T-helper 22 cell (primary cell): ENCODE data around the gene IDE.
"Not testable (repeated sequence)": the region's sequence is repeated elsewhere in the genome, so short reads cannot be mapped to it uniquely, and the experiment has no call there.

Experiments
- DNase-seq: peaks from one replicate; pipeline ENCODE4 v3.0.0-alpha.2; 2020; ENCODE audit warnings: low read depth

The IDE gene

DNA sequence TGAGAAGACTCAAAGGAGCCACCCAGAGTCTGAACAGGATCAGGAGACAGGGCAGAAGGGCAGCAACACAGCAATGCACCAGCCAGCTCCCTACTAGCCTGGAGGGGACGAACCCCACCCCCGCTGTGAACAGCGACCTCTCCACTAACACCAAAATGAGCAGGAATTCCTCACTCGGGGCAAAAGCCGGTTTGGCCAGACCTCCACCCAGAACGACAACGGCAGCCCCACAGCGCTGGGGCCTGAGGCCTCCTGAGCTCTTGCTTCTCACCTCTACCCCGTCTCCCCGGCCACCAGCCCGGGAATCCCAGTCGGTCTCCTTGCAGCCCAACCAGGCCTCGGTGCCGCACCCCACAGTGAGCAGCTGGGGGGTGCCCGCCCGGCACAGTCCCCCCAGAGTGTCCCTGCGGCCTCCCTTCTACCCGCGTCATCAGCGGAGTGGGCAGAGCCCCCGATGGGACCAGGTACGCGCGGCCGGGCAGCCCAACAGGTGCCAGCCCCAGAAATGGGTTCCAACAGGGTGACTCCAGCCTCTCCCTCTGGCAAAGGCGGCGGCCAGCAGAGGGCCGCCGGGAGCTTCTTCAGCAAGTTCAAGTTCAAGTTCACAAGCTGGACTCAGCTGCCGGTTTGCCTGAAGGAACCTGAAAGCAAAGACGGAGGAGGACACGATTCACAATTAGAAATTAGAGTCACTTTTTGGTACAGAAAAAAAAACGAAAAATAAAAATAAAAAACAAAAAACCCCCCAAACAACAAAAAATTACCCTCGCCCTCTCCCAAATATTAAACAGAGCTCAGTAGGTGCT, 153.9 kb downstream of the IDE start:
- no peak for DNase-seq

DNA sequence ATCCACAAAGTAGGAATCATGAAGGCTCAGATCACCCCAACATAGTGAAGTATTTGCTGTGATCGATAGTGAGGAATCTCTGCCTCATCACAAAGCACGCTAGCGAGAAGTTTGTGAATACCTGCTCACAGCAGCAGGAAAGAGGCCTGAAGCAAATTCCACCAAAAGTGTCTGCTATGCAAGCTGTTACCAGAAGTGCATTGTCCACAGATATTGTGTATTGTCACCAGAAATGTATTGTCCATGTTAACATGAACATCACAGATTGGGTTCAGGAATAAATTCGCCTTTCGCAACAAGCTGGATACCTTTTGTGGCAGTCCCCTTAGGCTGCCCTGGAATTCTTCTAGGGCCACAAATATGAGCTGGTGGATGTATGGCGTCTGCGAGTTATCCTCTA, 155.0 kb downstream of the IDE start:
- no peak for DNase-seq

DNA sequence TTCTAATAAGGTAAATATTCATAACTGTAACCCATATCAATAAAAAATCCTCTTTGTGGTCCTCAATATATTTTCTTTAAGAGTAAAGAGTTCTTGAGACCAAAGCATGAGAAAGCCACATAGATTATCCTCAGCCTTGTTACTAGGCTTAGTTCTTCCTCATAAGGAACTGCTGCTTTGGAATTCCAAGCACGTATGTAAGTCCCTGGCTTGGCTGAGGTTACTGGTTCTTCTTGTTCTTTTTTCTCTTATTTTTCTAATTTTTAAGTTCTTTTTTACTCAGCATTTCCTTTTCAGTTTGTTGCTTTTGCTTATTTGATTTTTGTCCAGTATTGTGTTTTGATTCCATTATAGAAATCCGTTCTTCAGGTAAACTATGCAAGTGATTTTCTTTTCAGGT, 155.7 kb downstream of the IDE start:
- DNase-seq: no peak

DNA sequence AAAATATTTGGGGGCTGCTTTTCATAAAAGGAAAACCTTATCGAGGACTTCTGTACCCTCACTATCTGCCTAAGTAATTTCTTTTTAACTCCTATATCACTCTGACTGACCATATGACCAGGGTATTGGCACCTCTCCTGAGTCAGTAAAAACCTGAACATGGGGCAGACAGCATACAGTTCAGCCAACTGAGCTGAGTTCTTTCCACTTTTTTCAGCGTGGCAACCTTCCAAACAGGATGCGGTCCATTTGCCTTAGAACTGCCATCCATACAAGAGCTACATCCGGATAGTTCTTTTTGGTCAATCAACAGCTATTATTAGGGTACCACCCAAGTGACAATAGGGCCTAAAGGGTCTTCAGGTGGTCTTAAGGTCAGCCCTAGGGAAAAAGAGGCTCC, 160.4 kb downstream of the IDE start:
- no peak for DNase-seq

DNA sequence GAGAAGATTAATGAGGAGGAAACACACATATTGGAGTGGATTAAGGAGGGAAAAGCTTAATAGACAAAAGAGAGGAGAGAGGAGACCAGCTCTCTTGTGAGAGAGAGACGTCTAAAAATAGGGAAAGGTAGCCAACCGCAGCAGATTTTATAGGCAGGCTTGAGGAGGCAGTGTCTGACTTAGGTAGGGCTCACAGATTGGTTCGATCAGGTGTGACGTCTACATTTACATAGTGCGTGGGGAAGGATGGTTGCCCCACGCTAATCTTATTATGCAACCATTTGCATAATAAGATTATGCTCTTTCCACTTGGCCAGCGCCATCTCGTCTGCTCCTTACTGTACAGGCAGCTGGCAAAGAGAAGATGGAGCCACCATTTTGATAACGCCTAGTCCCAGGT, 160.9 kb downstream of the IDE start:
- DNase-seq: no peak

DNA sequence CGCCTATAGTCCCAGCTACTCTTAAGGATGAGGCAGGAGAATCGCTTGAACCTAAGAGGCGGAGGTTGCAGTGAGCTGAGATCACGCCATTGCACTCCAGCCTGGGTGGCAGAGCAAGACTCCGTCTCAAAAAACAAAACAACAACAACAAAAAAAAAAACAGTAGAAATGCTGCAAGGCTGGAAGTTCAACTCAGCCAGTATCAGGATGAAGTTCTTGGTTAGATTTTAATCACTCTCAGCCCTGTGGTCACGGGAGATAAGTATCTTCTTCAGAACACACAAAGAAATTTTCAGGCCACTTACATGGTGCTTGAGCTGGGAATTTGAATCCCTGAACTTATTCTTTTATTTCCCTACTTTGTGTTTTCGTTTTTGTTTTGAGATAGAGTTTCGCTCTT, 162.5 kb downstream of the IDE start:
- no peak for DNase-seq

DNA sequence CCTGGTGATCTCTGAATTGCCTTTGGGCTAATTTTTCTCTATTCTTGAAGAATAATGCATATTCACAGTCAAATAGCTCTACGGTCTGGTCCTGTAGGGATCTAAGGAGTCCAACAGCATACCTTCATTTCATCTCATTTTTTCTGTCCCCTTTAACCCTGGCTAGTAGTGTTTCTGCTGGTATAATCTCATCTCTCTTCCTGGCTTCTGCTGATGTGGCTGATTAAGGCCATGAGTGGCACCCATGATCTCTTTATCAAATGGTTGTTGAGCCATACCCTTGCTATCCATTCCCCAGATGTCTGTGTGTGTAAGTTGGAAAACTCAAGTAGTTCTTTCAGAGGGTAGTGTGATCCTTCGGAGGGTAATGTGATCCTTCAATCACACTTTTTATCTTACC, 163.4 kb downstream of the IDE start:
- no peak for DNase-seq

DNA sequence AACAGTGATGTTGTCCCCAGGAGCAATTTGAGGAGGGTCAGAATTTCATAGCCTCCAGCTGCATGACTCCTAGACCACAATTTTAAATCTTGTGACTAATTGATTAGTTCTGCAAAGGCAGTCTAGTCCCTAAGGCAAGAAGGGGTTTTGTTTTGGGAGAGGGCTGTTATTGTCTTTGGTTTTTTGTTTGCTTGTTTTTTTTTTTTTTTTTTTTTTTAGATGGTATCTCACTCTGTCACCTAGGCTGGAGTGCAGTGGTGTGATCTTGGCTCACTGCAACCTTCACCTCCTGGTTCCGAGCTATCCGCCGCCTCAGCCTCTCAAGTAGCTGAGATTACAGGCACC, 165.9 kb downstream of the IDE start:
- DNase-seq: no peak

DNA sequence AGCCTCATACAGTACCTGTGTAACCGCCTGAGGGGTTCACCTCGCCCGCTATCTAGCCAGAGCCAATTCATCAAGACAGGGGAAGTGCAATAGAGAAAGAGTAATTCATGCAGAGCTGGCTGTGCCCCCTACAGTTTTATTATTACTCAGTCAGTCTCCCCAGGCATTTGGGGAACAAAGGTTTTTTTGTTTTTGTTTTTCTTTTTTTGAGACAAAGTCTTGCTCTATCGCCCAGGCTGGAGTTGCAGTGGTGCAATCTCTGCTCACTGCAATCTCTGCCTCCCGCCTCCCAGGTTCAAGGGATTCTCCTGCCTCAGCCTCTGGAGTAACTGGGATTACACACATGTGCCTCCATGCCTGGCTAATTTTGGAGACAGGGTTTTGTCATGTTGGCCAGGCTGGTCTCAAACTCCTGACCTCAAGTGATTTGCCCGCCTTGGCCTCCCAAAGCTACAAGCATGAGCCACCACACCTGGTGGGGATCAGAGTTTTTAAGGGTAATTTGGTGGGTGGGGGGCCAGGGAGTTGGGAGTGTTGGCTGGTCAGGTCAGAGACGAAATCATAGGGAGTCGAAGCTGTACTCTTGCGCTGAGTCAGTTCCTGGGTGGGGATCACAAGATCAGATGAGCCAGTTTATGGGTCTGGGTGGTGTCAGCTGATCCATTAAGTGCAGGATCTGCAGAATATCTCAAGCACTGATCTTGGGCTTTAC, 166.4 kb downstream of the IDE start:
- DNase-seq: no peak

DNA sequence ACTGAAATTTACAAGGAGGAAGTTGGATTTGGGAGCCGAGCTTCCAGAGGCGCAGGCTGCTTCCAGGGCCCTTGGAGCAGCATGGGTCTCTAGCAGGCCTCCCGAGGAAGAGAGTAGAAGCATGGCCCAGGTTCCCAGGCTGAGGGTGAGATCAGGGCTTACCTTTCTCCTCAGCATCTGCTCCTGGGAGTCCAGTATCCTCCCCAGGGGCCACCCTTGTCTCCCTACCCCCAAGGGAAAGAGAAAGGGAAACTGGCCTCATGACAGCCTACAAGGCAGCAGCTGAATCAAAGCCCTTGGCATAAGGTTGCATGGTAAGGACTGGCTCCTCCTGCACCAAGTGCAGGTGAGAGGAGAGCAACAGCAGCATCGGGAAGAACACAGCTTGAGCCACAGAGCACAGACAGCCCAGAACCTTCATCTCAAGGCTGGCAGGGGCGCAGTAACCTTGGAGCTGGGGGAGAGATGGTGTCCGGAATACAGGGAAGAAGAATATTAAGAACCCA, 168.4 kb downstream of the IDE start:
- DNase-seq: no peak

DNA sequence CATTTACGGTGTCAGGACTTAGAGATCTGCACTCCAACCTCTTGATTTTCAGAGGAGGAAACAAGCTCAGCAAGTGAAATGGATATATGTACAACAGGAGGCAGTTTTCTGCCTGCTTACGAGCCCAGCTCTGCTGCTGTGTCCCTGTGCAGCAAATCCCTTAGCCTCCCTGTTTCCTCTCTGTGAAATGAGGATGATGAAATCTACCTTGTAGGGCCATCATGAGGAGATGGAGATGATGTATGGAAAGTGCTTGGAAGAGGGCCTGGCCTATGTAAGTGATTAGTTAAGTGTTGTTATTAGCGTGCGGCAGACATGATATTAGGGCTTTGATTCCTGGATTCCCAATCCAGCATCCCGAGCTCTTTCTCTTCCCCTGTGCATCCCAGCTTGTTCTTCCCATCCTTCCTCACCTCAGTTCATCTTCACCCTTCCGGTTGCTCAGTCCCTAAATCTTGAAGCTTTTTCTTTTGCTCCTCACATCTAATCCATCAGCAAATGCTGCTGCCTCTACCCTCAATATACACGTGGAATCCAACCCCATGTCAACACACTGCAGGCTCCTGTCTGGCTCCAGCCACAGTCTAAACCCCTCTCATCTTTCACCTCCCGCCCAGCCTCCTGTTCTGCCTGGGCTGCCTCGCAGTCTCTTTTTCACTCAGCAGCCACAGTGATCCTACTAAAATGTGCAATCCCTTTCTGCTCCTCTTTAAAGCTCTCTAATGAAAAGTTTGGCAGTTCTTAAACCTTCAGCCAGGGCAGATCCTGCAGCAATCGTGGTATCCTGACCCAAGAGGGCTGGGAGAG, 169.1 kb downstream of the IDE start:
- no peak for DNase-seq

DNA sequence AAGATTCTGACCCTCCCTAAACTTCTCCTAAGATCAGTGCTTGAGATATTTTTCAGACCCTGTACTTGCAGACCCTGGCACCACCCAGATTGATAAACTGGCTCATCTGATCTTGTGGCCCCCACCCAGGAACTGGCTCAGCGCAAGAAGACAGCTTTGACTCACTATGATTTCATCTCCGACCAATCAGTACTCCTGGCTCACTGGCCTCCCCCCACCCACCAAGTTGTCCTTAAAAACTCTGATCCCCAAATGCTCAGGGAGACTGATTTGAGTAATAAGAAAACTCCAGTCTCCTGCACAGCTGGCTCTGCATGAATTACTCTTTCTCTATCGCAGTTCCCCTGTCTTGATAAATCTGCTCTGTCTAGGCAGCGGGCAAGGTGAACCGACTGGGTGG, 171.7 kb downstream of the IDE start:
- not testable (repeated sequence) for DNase-seq
